SU-DHL-6 (cell line): ENCODE results near the gene TNFAIP8L1.

Experiments used
- H2AFZ ChIP-seq: fragments of 200-600 bp; sonication (generic); 2 replicates; pipeline ENCODE4 v1.6.1; 2014; ENCODE audit warnings: low read depth, mild to moderate bottlenecking, moderate library complexity, mixed read lengths, antibody characterized with exemption, low read length; ENCODE audit not compliant: severe bottlenecking
- H3F3A ChIP-seq: fragments of 200-600 bp; shearing (Covaris generic); 2 replicates; pipeline ENCODE4 v1.6.0; 2016; ENCODE audit warnings: antibody characterized with exemption, mild to moderate bottlenecking; ENCODE audit not compliant: insufficient read depth
- H3K27ac ChIP-seq: fragments of 200-600 bp; sonication (generic); 2 replicates; pipeline ENCODE4 v1.5.1; 2016; ENCODE audit warnings: low read depth, mild to moderate bottlenecking, low read length, moderate library complexity, mixed read lengths
- H3K27me3 ChIP-seq: fragments of 200-600 bp; sonication (generic), shearing (Covaris generic); 2 replicates; pipeline ENCODE4 v1.6.0; 2014; ENCODE audit warnings: mild to moderate bottlenecking, low read length
- H3K36me3 ChIP-seq: fragments of 200-600 bp; sonication (generic); 2 replicates; pipeline ENCODE4 v1.6.1; 2014; ENCODE audit warnings: mild to moderate bottlenecking, low read length, mixed read lengths
- H3K4me2 ChIP-seq: fragments of 300-600, 200-600 bp; shearing (Covaris generic), sonication (generic); 2 replicates; pipeline ENCODE4 v1.6.0; 2014; ENCODE audit warnings: low read length, low read depth, mild to moderate bottlenecking; ENCODE audit not compliant: poor library complexity, severe bottlenecking
- H3K4me3 ChIP-seq: fragments of 200-600 bp; sonication (generic); 2 replicates; pipeline ENCODE4 v1.5.1; 2014; ENCODE audit warnings: antibody characterized with exemption, low read length, mild to moderate bottlenecking, mixed read lengths; ENCODE audit not compliant: insufficient read depth, poor library complexity, severe bottlenecking
- H3K79me2 ChIP-seq: fragments of 200-600 bp; sonication (generic); 2 replicates; pipeline ENCODE4 v1.6.1; 2014; ENCODE audit warnings: mild to moderate bottlenecking, low read length, moderate library complexity; ENCODE audit not compliant: insufficient read depth
- H3K9ac ChIP-seq: fragments of 200-600 bp; sonication (generic); 2 replicates; pipeline ENCODE4 v1.7.0; 2014; ENCODE audit warnings: mild to moderate bottlenecking, low read length
- H3K9me2 ChIP-seq: fragments of 200-600 bp; sonication (generic); replicated peaks from 2 replicates; pipeline ENCODE4 v1.6.1; 2014; ENCODE audit warnings: low read length; ENCODE audit not compliant: insufficient read depth
- H3K9me3 ChIP-seq: fragments of 200-600 bp; sonication (generic); 2 replicates; pipeline ENCODE4 v1.6.1; 2014; ENCODE audit warnings: low read length, mixed read lengths; ENCODE audit not compliant: insufficient read depth
- H4K20me1 ChIP-seq: fragments of 200-600 bp; sonication (generic); 2 replicates; pipeline ENCODE4 v1.6.1; 2014; ENCODE audit warnings: low read depth, mild to moderate bottlenecking, antibody characterized with exemption, low read length, moderate library complexity, mixed read lengths
- EZH2phosphoT487 ChIP-seq: fragments of 200-600 bp; sonication (generic), shearing (Covaris generic); conservative IDR thresholded peaks from 2 replicates; pipeline ENCODE4 v1.6.1; 2018; ENCODE audit warnings: mild to moderate bottlenecking, antibody characterized with exemption, low read length, moderate library complexity, mixed read lengths
- TF ChIP-seq, protein P1 (sequence below): fragments of 200-600 bp; sonication (generic); IDR thresholded peaks from one replicate; pipeline ENCODE4 v1.5.1; 2017; ENCODE audit warnings: antibody characterized with exemption, mild to moderate bottlenecking, low read length, moderate library complexity; ENCODE audit not compliant: insufficient read depth, poor library complexity, severe bottlenecking

Gene TNFAIP8L1

DNA sequence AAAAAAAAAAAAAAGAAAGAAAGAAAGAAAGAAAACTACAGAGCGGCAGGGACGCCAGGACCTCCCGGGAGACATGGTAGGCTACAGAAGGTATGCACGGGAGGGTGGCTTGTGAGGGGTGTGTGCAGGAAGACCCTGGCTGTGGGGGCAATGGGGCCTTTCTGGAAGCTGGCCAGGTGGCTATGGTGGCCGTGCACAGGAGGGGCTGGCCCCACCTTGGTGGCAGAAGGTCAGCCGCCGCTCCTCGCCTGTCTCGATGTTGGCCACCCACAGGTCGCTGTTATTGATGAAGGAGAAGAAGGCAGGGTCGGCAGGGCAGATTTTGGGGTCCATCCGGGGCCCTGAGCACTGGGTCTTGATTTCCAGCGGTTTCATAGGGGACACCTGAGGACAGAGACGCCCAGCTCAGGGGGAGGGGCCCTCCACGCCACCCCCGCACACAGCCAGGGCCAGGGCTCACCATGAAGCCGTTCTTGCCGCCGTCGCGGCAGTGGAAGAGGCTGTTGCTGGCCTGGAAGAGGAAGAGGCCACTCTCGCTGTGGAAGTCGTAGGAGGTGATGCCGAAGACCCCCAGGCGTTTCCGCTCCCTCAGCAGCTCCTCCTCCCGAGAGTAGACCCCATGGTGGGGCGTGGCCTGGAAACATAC lies 64.5 kb downstream of the TNFAIP8L1 start:
- Histone ChIP-seq H2AFZ (no peak overlapping the region), H3K36me3 (no peaks in the 10 kb centered on the region), H3K4me2 (no peak overlapping the region), H3K9me2 (no peaks in the 10 kb centered on the region), H3K27me3 (no peaks in the 10 kb centered on the region), H3K9ac (no peak overlapping the region), H3K9me3 (no peaks in the 10 kb centered on the region), H3F3A (no peaks in the 10 kb centered on the region), H3K4me3 (no peak overlapping the region), H3K79me2 (no peaks in the 10 kb centered on the region), H3K27ac (no peak overlapping the region), H4K20me1 (no peaks in the 10 kb centered on the region)
- TF ChIP-seq, protein P1, sequence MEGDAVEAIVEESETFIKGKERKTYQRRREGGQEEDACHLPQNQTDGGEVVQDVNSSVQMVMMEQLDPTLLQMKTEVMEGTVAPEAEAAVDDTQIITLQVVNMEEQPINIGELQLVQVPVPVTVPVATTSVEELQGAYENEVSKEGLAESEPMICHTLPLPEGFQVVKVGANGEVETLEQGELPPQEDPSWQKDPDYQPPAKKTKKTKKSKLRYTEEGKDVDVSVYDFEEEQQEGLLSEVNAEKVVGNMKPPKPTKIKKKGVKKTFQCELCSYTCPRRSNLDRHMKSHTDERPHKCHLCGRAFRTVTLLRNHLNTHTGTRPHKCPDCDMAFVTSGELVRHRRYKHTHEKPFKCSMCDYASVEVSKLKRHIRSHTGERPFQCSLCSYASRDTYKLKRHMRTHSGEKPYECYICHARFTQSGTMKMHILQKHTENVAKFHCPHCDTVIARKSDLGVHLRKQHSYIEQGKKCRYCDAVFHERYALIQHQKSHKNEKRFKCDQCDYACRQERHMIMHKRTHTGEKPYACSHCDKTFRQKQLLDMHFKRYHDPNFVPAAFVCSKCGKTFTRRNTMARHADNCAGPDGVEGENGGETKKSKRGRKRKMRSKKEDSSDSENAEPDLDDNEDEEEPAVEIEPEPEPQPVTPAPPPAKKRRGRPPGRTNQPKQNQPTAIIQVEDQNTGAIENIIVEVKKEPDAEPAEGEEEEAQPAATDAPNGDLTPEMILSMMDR: no peak
- TF ChIP-seq EZH2phosphoT487: no peak

DNA sequence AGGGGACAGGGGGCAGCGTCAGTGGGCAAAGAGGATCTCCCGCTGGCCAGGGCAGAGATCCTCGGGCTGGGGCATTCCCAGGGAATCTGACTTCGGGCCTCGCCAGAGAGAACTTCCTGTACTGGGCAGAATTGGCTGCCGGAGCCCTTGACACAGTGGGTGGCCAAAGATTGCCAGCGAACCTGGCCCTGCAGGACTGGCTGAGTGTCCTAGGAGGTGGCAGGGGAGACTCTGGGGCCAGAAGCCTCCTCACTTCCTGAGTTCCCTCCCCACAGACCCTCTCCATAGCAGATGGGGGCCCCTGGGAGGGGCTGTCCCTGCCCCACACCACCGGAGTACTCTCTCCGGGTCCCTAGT lies 65.0 kb downstream of the TNFAIP8L1 start:
- no peaks in the 10 kb centered on the region for H3K36me3 ChIP-seq
- TF ChIP-seq EZH2phosphoT487: no peak
- TF ChIP-seq, protein P1: no peak
- H3K9me2 ChIP-seq: no peaks in the 10 kb centered on the region
- H3K4me3 ChIP-seq: no peak overlapping the region
- H3K4me2 ChIP-seq: no peak overlapping the region
- no peaks in the 10 kb centered on the region for H3K79me2 ChIP-seq
- no peaks in the 10 kb centered on the region for H4K20me1 ChIP-seq
- H3F3A ChIP-seq: no peaks in the 10 kb centered on the region
- H3K27ac ChIP-seq: no peak overlapping the region
- H3K9ac ChIP-seq: no peak overlapping the region
- no peaks in the 10 kb centered on the region for H3K27me3 ChIP-seq
- no peaks in the 10 kb centered on the region for H3K9me3 ChIP-seq
- no peak overlapping the region for H2AFZ ChIP-seq
